Adrenal gland (tissue), 5 donors: ENCODE measurements around the gene FAM240A.

Experiments
- POLR2A ChIP-seq, 2 donors: fragments of 450-650 bp; IDR thresholded peaks; one replicate each; pipeline ENCODE4 v1.6.1; 2017; ENCODE audit warnings: antibody characterized with exemption in 2 of 2, mild to moderate bottlenecking in 2 of 2, moderate library complexity in 1 of 2
- TF ChIP-seq, protein P1 (sequence below), 6 experiments: fragments of 450-650 bp in 4 of 6; fragments of 200-600 bp in 2 of 6; sonication (generic) in 1 of 6; IDR thresholded peaks; 1 replicate in 5 of 6; 2 replicates in 1 of 6; pipeline versions ENCODE4 v1.5.1 to v1.8.0; 2016 to 2021; ENCODE audit warnings: antibody characterized with exemption in 6 of 6, mild to moderate bottlenecking in 2 of 6, moderate library complexity in 1 of 6
- donor health status: DM: no; HTN: no; CAD: no.

DNA sequence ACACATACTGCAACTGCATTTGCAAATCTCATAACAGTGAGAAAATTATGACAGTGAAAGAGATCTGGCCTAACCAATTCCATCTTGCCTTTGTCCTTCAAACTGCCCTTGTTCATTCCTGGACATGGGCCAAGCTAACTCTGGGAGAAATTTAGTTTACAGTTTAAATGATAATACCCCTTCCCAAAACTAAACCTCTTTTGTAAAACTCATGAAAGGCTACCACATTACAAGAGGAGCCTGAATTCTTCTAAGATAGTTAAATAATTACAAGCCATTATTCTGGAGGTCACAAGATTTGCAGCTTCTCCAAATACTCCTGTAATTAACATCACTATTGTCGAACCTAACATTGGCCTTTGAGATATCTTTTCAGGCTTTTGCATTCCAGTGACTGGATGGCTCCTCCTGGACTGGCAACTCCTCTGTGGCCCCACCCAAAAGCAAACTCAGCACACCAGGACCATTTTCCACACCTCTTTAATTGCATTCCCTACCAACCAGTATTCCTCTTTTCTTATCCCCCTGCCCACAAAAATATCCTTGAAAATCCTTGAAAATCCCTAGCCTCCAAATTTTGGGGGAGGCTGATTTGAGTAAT, 8.8 kb upstream of the FAM240A start:
- TF ChIP-seq, protein P1, sequence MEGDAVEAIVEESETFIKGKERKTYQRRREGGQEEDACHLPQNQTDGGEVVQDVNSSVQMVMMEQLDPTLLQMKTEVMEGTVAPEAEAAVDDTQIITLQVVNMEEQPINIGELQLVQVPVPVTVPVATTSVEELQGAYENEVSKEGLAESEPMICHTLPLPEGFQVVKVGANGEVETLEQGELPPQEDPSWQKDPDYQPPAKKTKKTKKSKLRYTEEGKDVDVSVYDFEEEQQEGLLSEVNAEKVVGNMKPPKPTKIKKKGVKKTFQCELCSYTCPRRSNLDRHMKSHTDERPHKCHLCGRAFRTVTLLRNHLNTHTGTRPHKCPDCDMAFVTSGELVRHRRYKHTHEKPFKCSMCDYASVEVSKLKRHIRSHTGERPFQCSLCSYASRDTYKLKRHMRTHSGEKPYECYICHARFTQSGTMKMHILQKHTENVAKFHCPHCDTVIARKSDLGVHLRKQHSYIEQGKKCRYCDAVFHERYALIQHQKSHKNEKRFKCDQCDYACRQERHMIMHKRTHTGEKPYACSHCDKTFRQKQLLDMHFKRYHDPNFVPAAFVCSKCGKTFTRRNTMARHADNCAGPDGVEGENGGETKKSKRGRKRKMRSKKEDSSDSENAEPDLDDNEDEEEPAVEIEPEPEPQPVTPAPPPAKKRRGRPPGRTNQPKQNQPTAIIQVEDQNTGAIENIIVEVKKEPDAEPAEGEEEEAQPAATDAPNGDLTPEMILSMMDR (IDR thresholded peaks at IDR 0.05) = no peak
- TF ChIP-seq POLR2A (IDR thresholded peaks at IDR 0.05) = no peak
